Psoas muscle (tissue), 8 donors: ENCODE data around the gene EIF1AD. TPM values are rescaled to one million over a fixed set of nuclear protein-coding genes. Genes with fewer than 3 reads are reported as not detected.

ENCODE experiments used
- ATAC-seq, 4 donors: fragments of 200-7000 bp; cut with Tn5 transposase; one replicate each; pipeline ENCODE4 v1.9.1; 2020; ENCODE audit warnings: moderate library complexity in 3 of 4, mild to moderate bottlenecking in 2 of 4
- DNase-seq, 2 donors: peaks; one replicate each; pipeline ENCODE4 v3.0.0-alpha.2; 2020
- H3K27ac ChIP-seq: fragments of 200-600 bp; one replicate; pipeline ENCODE4 v1.8.0; 2022
- H3K27me3 ChIP-seq, 3 donors: fragments of 200-600 bp in 1 of 3; one replicate each; pipeline versions ENCODE4 v1.6.1 to v1.8.0; 2013 to 2022; ENCODE audit warnings: low read length in 2 of 3, mild to moderate bottlenecking in 2 of 3, moderate library complexity in 1 of 3; ENCODE audit not compliant: insufficient read depth in 3 of 3
- H3K36me3 ChIP-seq, 2 donors: fragments of 200-600 bp in 1 of 2; one replicate each; pipeline versions ENCODE4 v1.6.1 to v1.8.0; 2013 to 2022; ENCODE audit warnings: low read depth in 1 of 2, mild to moderate bottlenecking in 1 of 2, moderate library complexity in 1 of 2; ENCODE audit not compliant: insufficient read depth in 1 of 2
- H3K4me1 ChIP-seq: fragments of 200-600 bp; one replicate; pipeline ENCODE4 v1.8.0; 2022
- H3K4me3 ChIP-seq: fragments of 200-600 bp; one replicate; pipeline ENCODE4 v1.8.0; 2022; ENCODE audit warnings: mild to moderate bottlenecking
- H3K9me3 ChIP-seq: fragments of 200-600 bp; one replicate; pipeline ENCODE4 v1.8.0; 2022
- WGBS, 3 donors: extraction: QIAGEN DNeasy Blood & Tissue Kit; methylation state at CpG; one replicate each; pipeline versions ENCODE4 v1.1.6 to v1.1.7; 2013; 5-methylcytosine and 5-hydroxymethylcytosine counted together
- intact Hi-C, 2 donors: fragments of 100-400 bp; cut with DNase I; formaldehyde crosslinking; loops; one replicate each; pipeline versions ENCODE4 v1.11.0 to v1.14.2; 2022
- polyA plus RNA-seq, 3 donors: library from polyadenylated mRNA; stranded (reverse); fragments of 200-250 nt; gene quantifications; one replicate each; pipeline ENCODE4 v1.2.3, GENCODE V29; 2013
- total RNA-seq, 4 donors: library from RNA; stranded (reverse); fragmentation: NEBNext Ultra II Directional in 2 of 4; extraction: Animal tissue kit (Norgen Biotek cat#: 25700) in 2 of 4; gene quantifications; one replicate each; pipeline versions ENCODE4 v1.2.1 to v1.2.4, GENCODE V29; 2021 to 2023
- TF ChIP-seq, protein P1 (sequence below): fragments of 200-600 bp; IDR thresholded peaks from one replicate; pipeline ENCODE4 v1.8.0; 2022; ENCODE audit warnings: antibody characterized with exemption
- donor health status: healthy with polysubstance abuse.
- donor health status: DM: no; HTN: no; CAD: no; lungs with moderate emphysema.
- donor health status: Bipolar disorder and iron deficiency.
- donor health status: healthy.
- donor health status: DM: yes; HTN: yes; CAD: no.
- donor health status: DM: no; HTN: no; CAD: no.
- donor health status: DM: no; HTN: no; CAD: no.
- donor health status: DM: yes; HTN: yes; CAD: no.

Gene EIF1AD
- total and polyA plus RNA-seq, 7 donors, result 24.8 to 63.1 (median 32.3) TPM

DNA sequence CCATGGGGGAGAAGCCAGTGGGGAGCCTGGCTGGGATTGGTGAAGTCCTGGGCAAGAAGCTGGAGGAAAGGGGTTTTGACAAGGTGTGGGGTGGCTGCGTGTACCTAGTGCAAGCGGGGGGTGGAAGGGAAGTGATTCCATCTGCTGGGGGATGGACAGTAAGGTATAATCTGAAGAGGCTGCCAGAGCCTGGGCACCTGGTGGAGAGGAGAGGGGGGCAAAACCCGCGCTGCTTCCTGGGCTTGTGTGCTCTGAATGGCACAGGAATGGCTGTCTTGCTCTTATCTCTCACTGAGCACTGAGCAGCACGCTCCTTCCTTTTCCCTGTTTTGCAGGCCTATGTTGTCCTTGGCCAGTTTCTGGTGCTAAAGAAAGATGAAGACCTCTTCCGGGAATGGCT, 1.3 kb upstream of the EIF1AD start:
- H3K36me3 ChIP-seq, result peaks cover 0 to 54% of the 10 kb centered on the region in 2 donors
- TF ChIP-seq, protein P1, sequence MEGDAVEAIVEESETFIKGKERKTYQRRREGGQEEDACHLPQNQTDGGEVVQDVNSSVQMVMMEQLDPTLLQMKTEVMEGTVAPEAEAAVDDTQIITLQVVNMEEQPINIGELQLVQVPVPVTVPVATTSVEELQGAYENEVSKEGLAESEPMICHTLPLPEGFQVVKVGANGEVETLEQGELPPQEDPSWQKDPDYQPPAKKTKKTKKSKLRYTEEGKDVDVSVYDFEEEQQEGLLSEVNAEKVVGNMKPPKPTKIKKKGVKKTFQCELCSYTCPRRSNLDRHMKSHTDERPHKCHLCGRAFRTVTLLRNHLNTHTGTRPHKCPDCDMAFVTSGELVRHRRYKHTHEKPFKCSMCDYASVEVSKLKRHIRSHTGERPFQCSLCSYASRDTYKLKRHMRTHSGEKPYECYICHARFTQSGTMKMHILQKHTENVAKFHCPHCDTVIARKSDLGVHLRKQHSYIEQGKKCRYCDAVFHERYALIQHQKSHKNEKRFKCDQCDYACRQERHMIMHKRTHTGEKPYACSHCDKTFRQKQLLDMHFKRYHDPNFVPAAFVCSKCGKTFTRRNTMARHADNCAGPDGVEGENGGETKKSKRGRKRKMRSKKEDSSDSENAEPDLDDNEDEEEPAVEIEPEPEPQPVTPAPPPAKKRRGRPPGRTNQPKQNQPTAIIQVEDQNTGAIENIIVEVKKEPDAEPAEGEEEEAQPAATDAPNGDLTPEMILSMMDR, result no peak
- ATAC-seq (no peak), DNase-seq (no peak)
- no peaks in the 10 kb centered on the region for H3K27me3 ChIP-seq
- no peaks in the 10 kb centered on the region for H3K9me3 ChIP-seq
- intact Hi-C loops, result loop anchor here in 1 of 2 donors (5.0 kb wide), 1 partner anchor 41 kb away; the partner anchor contains the start of gene SART1
- 49 to 70% (median 51%) methylated on average over 6 of the region's 6 CpGs for WGBS, 3 donors
- peak overlapping the region; percentile 74 for H3K4me3 ChIP-seq
- H3K4me1 ChIP-seq, result peaks cover 34% of the 10 kb centered on the region
- H3K27ac ChIP-seq, result peak overlapping the region; percentile 96

DNA sequence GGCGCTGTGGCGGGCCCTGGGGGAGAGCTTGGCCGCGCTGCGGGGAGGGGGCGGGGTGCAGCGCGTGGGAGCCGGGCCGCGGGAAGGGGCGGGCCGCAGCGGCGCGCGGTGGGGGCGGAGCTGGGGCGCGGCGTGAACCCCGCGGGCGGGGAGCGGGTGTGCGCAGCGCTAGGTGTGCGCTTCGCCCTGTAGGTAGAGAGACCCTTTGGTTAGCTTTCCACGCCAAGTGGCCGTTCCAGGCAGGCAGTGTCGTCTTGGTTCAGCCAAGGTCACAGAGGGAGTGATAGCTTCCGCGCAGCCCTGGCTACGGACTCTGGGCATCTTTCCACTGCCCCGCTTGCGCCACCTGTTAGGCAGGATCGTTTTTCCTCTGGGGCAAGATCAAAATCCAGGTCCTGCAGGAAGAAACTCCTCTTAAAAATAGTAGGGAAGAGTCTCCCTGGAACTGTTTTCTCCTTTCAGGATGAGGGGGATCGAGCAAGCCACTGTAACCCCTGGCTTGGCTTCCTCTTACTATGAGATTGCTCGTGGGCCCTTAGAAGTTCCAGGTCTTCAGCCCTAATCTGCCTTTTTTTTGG, 780 bp upstream of the EIF1AD start:
- peaks cover 34% of the 10 kb centered on the region for H3K4me1 ChIP-seq
- TF ChIP-seq, protein P1, result no peak
- H3K9me3 ChIP-seq, result no peaks in the 10 kb centered on the region
- H3K36me3 ChIP-seq, result peaks cover 0 to 59% of the 10 kb centered on the region in 2 donors
- intact Hi-C loops, result loop anchor here (1.0 to 5.0 kb wide), 2 partner anchors 40 to 41 kb away; partner anchors contain the start of gene SART1 (in 2 of the 2)
- peak overlapping the region; percentile 96 for H3K27ac ChIP-seq
- peak; percentile 72 to 80 (median 78) for ATAC-seq
- peak overlapping the region; percentile 74 for H3K4me3 ChIP-seq
- no peaks in the 10 kb centered on the region for H3K27me3 ChIP-seq
- 0% methylated on average over 21 to 40 of the region's 40 CpGs for WGBS, 3 donors
- peak; percentile 82 to 91 for DNase-seq

DNA sequence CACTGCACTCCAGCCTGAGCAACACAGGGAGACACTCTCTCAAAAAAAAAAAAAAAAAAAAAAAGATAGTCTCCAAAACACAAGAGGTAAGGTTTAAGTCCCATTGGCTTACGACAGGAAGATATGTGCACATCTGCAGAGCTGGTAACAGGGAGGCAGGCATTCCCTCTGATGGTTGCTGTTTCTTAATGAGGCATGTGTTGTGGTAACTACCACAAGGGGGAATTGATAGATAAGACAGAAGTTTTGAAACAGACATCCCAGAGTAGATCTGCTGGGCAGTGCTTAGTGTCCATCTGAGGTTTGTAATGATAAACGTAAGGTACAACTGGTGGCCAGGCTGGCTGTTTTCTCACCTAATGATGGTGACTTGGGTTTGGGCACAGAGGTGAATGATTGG, 4.7 kb downstream of the EIF1AD start:
- Histone ChIP-seq H3K9me3 (no peaks in the 10 kb centered on the region), H3K27me3 (no peaks in the 10 kb centered on the region), H3K4me3 (no peak overlapping the region), H3K36me3 (peaks cover 0 to 44% of the 10 kb centered on the region in 2 donors), H3K4me1 (peaks cover 13% of the 10 kb centered on the region), H3K27ac (no peak overlapping the region)
- 63 to 90% (median 75%) methylated on average over 2 of the region's 2 CpGs for WGBS, 3 donors
- DNase-seq (no peak), ATAC-seq (no peak)
- TF ChIP-seq, protein P1, result no peak
- intact Hi-C loops, result no loop called here

DNA sequence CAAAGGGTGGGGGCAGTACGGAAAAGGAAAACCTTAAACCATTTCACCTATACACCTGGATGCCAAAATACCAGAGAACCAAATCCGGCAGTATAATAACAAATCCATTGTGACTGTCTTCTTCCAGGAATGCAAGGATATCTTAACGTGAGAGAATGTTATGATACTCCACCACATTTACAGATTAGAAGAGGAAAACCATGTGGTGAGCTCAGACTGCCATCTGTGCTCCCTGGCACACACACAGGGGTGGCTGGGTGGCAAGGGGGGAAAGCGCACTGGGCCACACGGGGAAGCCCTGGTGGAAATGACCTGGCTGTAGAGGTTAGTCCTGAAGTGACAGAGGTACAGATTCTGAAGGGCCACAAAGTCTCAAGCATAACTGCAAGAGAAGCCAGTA, 9.9 kb downstream of the EIF1AD start:
- 72 to 78% (median 75%) methylated on average over 5 of the region's 5 CpGs for WGBS, 3 donors
- ATAC-seq, result no peak
- no peaks in the 10 kb centered on the region for H3K9me3 ChIP-seq
- TF ChIP-seq, protein P1, result no peak
- no peak for DNase-seq
- peaks cover 3% of the 10 kb centered on the region for H3K4me1 ChIP-seq
- H3K27me3 ChIP-seq, result no peaks in the 10 kb centered on the region
- no peak overlapping the region for H3K4me3 ChIP-seq
- no peak overlapping the region for H3K27ac ChIP-seq
- H3K36me3 ChIP-seq, result peaks cover 0 to 9% of the 10 kb centered on the region in 2 donors
- intact Hi-C loops, result no loop called here
